ENCODE measurements around the gene FAM131C.

GRCh38 chr1:16043521-16043920, 29.9 kb downstream of the FAM131C start, which contains the start of gene CLCNKB:
- TF ChIP-seq POLR2A (IDR thresholded peaks at IDR 0.05; ENCODE audit: low read depth, low read length): no peak
- TF ChIP-seq POLR2AphosphoS5 (IDR thresholded peaks at IDR 0.05; ENCODE audit: low read depth, low read length): no peak

All from GM12891 (cell line).